Activated CD8-positive, alpha-beta memory T cell treated with anti-CD3 and anti-CD28 coated beads for 36 hours (primary cell): ENCODE data around the gene GNL3L. TPM values are rescaled to one million over a fixed set of nuclear protein-coding genes. Genes with fewer than 3 reads are reported as not detected.
"Not testable (repeated sequence)": the region's sequence is repeated elsewhere in the genome, so short reads cannot be mapped to it uniquely, and the experiment has no call there.

Experiments used
- CTCF ChIA-PET: fragments of 350-600 bp; sonication (Branson Sonifier 250); formaldehyde crosslinking; loops from one replicate; lab custom pipeline; 2021; ENCODE audit warnings: antibody characterized with exemption; lab: Charles Lee
- POLR2A ChIA-PET: fragments of 350-600 bp; sonication (Branson Sonifier 250); formaldehyde crosslinking; loops from one replicate; lab custom pipeline; 2021; ENCODE audit warnings: antibody characterized with exemption; lab: Charles Lee
- total RNA-seq, 2 experiments: library from RNA; stranded (reverse); gene quantifications; one replicate each; pipeline ENCODE4 v1.2.3, GENCODE V29; 2021

The GNL3L gene
- total RNA-seq, 2 experiments from 2014 or later = 94.1 to 95.6 TPM

DNA sequence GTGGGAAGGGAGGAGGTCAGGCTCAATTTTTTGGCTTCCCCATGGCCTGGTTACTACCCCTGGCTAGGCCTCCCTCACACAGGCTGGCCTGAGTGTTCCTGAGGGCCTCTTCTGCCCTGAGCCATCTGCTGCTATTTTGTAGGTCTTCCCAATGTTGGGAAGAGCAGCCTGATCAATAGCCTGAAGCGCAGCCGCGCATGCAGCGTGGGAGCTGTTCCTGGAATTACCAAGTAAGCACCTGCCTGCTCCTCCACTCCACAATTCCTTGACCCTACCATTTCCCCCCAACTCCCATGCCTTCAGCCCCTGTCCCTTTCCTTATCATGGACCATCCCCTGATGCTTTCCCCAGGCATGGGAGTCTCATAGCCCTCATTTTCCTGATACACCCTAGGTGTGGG lies 20.8 kb downstream of the GNL3L start:
- CTCF ChIA-PET = no interaction called here
- POLR2A ChIA-PET = no interaction called here

DNA sequence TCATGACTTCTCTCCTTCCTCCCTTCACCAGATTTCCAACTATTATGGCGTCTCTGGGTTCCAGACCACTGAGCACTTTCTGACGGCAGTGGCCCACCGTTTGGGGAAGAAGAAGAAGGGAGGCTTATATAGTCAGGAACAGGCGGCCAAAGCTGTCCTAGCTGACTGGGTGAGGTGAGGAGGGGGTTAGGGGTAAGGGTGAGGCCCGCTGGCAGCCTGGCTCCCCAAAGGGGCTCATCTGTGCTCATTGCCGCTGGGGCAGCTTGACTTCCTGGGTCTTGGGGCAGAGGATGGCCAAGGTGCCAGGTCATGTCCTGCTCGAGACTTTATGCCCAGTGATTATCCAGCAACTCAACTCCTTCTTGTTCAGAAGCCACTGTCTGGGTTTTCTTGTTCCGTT lies 21.8 kb downstream of the GNL3L start:
- CTCF ChIA-PET = no interaction called here
- POLR2A ChIA-PET = no interaction called here

DNA sequence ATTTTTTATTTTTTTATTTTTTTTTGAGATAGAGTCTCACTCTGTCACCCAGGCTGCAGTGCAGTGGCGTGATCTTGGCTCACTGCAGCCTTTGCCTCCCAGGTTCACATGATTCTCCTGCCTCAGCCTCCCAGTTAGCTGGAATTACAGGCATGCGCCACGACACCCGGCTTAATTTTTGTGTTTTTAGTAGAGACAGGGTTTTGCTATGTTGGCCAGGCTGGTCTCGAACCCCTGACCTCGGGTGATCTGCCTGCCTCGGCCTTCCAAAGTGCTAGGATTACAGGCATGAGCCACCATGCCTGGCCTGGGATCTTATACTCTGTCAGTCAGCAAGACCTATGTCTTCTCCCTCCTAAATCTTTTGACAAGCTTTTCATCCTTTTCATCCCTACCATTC lies 25.0 kb downstream of the GNL3L start:
- CTCF ChIA-PET = not testable (repeated sequence)
- POLR2A ChIA-PET = interaction anchor here (0.7 kb wide), 1 partner anchor 511 kb away, joined by 3 read pairs; the partner anchor contains the start of gene PHF8

DNA sequence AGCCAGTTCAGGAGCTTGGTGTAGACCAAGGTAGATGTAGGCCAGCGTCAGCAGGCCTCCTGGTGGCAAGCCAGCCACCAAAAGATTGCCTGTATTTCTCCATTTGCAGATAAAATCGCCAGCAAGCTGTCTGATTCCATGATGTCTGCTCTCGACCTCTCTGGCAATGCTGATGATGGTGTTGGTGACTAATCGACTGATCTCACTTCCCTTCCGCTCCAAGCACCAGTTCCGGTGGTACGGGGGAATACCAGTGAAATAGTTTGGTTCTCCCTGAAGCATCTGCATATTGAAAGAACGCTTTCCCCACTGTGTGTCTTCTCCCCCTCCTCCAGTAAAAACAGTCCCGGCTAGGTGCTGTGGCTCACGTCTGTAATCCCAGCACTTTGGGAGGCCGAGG lies 30.4 kb downstream of the GNL3L start:
- CTCF ChIA-PET = no interaction called here
- POLR2A ChIA-PET = no interaction called here

DNA sequence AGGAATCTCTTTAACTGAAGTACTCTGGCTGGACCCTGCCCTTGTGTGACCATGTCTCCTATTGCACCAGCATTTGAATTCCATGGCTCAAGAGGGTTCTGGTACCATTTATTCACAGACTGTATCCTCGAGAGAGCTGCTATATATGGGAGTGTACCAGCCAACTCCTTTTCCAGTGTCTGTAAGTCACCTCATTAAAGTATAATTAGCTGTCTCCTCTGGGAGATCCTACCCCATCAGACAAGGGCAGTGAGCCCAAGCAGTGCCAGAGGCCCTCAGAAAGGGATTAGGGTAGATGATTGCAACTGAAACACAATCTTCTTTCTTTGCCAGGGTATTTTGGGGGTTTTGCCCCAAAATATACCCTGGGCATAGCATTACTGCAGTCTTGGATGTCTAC lies 31.6 kb downstream of the GNL3L start:
- ChIA-PET POLR2A (no interaction called here), CTCF (no interaction called here)

DNA sequence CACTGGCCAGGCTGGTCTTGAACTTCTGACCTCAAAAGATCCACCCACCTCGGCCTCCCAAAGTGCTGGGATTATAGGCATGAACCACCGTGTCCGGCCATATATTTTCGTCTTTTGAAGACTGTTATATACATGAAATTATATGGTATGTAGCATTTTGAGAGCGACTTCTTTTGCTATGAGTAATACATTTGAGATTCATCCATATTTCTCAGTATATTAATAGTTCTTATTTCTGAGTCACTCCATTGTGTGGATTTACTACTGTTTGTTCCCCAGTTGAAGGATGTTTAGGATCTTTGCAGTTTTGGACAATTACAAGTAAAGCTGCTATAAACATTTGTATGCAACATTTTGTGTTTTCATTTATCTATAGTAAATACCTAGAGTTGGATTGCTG lies 34.9 kb downstream of the GNL3L start:
- ChIA-PET POLR2A (interaction anchor here (0.6 kb wide), 1 partner anchor 33 kb away, joined by 5 read pairs; no protein-coding TSS in a partner anchor), CTCF (no interaction called here)

DNA sequence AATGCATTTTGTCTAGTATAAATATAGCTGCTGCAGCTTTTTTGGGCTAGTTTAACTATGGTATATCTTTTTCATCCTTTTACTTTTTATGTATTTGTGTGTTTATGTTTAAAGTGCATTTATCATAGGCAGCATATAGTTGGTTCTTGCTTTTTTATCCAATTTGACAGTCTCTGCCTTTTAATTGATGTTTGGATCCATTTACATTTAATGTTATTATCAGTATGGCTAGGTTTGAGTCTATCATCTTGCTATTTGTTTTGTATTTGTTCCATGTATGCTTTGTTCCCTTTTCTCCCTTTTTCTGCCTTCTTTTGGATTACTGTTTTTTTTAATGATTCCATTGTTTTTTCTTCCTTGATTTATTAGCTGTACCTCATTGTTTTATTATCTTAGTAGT lies 40.3 kb downstream of the GNL3L start:
- ChIA-PET POLR2A (no interaction called here), CTCF (interaction anchor here (0.7 kb wide), 1 partner anchor 30 kb away, joined by 3 read pairs; no protein-coding TSS in a partner anchor)

DNA sequence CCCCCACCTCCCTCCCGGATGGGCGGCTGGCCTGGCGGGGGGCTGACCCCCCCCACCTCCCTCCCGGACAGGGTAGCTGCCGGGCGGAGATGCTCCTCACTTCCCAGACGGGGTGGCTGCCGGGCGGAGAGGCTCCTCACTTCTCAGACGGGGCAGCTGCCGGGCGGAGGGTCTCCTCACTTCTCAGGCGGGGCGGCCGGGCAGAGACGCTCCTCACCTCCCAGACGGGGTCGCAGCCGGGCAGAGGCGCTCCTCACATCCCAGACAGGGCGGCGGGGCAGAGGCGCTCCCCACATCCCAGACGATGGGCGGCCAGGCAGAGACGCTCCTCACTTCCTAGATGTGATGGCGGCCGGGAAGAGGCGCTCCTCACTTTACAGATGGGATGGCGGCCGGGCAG lies 42.6 kb downstream of the GNL3L start:
- POLR2A ChIA-PET, CTCF ChIA-PET: not testable (repeated sequence)

DNA sequence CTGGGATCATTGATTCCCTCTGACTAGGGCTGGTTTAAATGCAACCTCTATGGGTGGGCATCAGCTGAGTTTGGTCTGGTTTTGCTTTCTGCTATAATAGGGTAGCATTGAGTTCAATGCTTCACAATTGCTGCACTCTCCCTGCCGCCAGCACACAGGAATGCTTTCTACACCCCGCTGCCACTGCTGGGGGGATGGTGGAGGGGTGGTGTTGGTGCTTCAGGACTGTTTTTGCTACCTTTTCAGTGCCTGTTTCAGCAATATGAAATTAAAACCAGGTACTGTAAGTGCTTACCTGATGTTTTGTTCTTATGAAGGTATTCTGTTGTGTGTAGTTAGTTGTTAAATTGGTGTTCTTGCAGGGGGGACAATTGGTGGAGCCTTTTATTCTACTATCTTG lies 67.7 kb downstream of the GNL3L start:
- POLR2A ChIA-PET = no interaction called here
- CTCF ChIA-PET = no interaction called here

DNA sequence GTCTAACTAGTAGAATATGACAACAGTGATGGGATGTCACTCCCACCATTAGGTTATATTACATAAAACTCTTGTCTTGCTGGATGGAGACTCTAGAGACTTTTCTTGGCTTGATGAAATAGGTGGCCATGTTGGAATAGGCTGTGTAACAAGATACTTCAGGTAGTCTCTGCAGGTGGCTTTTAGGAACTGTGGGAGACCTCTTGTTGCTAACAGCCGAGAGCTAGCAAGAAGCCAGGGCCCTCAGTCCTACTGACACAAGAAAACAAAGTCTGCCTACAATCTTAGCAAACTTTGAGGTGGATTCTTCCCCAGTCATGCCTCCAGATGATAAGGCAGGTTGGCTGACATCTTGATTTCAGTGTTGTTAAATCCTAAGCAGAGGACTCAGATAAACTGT lies 72.5 kb downstream of the GNL3L start:
- ChIA-PET POLR2A (no interaction called here), CTCF (no interaction called here)

Other genes starting within 250 kb of the GNL3L start
- gene WNK3, start 172.2 kb upstream of the GNL3L start, total RNA-seq = under 1 TPM; 0.31 to 0.36 TPM
- gene TSR2, start 89.8 kb upstream of the GNL3L start, total RNA-seq = 10 to 100 TPM; 48.5 to 52.4 TPM
- gene FGD1, start 34.0 kb upstream of the GNL3L start, total RNA-seq = under 1 TPM in 1 of 2 experiments, not detected in 1; 0.04 TPM